ENCODE data around the gene ART1.

- TF ChIP-seq, protein P1, sequence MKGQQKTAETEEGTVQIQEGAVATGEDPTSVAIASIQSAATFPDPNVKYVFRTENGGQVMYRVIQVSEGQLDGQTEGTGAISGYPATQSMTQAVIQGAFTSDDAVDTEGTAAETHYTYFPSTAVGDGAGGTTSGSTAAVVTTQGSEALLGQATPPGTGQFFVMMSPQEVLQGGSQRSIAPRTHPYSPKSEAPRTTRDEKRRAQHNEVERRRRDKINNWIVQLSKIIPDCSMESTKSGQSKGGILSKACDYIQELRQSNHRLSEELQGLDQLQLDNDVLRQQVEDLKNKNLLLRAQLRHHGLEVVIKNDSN (CRISPR knock-in tag; IDR thresholded peaks at IDR 0.05) = no peak
- TF ChIP-seq OVOL2 (CRISPR knock-in tag; IDR thresholded peaks at IDR 0.05; ENCODE audit: borderline replicate concordance) (no peak), CTCF (IDR thresholded peaks at IDR 0.05) (no peak), CREM (CRISPR knock-in tag; IDR thresholded peaks at IDR 0.05) (no peak), ZNF138 (CRISPR knock-in tag; conservative IDR thresholded peaks at IDR 0.05) (no peak)
Observed at GRCh38 chr11:3641191-3641590, 3.7 kb upstream of the ART1 start.
